GM03348 (cell line): Measurements from ENCODE around the gene ATP6V0B.

Experiments
- DNase-seq: peaks from one replicate; pipeline ENCODE4 v3.0.0; 2012; ENCODE audit warnings: low spot score

ATP6V0B gene

GRCh38 chr1:43974443-43975248 is at the start of gene ATP6V0B:
Gene ATP6V0B (plus strand): TSS chr1:43974960. CDS start chr1:43975041, 81 bp downstream.
- peak; percentile 97 for DNase-seq

- no peak for DNase-seq
Observed at GRCh38 chr1:43925846-43926245, 48.9 kb upstream of the ATP6V0B start.

GRCh38 chr1:43930168-43930948 is 44.4 kb upstream of the ATP6V0B start:
- no peak for DNase-seq

DNA sequence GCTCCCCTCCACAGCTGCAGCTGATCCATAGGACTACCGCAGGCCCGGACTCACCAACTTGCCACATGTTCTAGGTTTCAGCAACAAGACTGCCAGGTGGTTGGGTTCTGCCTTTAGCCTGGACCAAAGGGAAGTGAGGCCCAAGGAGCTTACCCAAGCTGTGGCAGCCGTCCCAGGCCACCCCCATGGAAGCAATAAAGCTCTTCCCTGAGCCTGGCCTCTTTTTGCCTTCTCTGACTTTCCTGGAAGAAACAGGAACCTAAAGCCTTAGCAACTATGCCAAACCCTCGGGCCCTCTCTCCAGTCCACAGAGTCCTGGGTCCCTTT is 43.8 kb upstream of the ATP6V0B start:
- no peak for DNase-seq

DNA sequence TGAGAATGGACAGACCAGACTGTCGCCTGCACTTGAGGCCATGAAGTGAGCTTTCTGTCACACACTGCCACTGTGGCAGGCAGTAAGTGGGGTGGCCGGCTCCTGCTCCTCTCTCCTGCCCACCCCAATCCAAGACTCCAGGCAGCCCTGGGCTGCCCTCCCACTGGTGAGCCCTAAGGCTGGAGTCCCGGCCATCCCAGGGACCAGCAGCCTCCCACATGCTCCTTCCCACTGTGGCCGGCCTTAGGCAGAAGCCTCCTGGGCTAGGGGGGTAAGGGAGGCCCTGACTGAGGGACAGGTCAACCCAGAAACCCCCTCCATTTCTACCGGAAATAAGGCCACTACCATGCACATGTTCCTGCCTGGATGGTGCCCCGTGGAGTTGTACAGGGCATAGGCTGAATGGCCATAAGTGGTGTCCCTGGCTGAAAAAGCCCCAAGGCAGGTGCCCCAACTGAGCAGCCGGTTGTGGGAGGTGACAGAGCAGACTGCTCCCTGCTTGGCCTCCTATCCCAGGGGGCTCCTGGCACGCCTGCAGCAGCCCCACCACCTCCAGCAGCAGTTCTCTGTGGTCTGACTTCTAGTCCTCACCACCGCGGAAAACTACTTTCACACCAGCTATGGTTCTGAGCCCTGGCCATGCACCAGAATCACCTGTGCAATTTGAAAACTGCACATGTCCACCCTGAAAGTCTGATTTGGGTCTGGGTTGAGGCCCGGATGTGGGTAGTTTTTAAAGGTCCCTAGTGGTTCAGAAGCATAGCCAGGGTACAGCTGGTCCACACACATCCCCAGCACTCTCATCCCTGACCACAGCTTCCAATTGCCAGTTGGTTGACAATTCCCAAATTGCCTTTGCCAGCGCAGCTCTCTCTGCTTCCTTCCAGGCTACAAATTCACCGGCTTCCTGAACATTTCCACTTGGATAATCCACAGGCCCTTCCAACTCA is 42.8 kb upstream of the ATP6V0B start:
- no peak for DNase-seq

GRCh38 chr1:43932786-43933385 is 41.9 kb upstream of the ATP6V0B start:
- DNase-seq: peak; percentile 78

DNA sequence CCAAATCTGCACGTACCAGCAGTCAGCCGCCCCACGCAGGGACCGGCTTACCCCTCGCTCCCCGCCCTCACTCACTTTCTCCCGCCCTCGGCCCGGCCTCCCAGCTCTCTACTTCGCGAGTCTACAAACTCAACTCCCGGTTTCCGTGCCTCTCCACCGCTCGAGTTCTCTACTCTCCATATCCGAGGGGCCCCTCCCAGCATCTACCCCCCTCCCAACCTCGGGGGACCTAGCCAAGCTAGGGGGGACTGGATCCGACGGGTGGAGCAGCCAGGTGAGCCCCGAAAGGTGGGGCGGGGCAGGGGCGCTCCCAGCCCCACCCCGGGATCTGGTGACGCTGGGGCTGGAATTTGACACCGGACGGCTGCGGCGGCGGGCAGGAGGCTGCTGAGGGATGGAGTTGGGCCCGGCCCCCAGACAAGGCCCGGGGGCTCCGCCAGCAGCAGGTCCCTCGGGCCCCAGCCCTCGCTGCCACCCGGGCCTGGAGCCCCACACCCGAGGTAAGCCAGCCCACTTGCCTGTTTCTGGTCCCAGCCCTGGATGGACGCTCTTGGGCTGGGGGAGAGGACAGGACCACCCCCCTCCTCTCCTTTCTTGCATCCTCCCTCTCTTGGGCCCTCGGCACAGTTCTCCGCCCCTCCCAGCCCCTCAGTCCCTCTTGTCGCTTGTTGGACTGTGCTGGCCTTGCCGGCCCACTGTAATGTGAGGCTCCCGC is 41.2 kb upstream of the ATP6V0B start, which contains the start of gene ARTN:
TSS of gene ARTN (plus strand) at position 416 of the 715 bp plus-strand sequence. CDS start 1,856 bp downstream, outside the sequence.
- DNase-seq: peak; percentile 50

DNA sequence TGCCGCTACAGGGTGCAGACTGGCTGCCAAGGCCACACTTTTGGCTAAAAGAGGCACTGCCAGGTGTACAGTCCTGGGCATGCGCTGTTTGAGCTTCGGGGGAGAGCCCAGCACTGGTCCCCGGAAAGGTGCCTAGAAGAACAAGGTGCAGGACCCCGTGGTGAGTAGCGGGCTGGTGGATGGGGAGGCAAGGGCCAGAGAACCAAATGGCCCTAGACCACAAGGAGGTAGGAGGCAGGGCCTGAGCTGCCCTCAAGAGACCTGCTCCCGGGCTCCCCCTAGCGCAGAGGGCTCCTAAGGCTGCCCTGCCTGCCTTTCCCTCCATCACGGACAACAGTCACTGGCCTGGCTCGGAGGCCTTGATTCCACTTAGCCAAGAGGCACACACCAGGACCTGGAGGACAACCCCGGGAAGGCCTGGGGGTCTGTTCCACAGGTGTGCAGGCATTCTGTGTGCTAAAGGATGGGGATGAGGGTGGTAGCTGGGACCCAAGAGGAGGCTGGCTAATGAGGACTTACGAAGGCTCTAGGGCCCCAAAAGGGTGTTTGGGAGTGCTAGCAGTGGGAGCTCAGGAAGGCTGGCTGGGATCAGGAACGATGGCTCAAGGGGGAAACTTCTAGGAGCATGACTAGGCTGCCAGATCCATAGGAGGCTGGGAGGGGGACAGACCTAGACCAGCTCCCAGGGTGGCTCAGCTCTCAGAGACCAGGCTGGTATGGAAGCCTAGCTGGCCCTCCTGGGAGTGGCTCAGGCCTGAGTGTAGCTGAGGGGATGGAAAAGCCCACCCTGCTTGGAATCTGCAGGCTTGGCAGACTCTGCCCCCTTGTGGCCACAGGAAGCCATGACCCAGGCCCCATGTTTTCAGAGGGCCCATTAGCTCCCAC is 40.4 kb upstream of the ATP6V0B start:
- DNase-seq: peak; percentile 84

- no peak for DNase-seq
Observed at GRCh38 chr1:43934986-43935324, 39.8 kb upstream of the ATP6V0B start.

GRCh38 chr1:43935711-43936427 is 38.9 kb upstream of the ATP6V0B start:
- no peak for DNase-seq

GRCh38 chr1:43936431-43937151 is 38.2 kb upstream of the ATP6V0B start:
- DNase-seq: peak; percentile 47

DNA sequence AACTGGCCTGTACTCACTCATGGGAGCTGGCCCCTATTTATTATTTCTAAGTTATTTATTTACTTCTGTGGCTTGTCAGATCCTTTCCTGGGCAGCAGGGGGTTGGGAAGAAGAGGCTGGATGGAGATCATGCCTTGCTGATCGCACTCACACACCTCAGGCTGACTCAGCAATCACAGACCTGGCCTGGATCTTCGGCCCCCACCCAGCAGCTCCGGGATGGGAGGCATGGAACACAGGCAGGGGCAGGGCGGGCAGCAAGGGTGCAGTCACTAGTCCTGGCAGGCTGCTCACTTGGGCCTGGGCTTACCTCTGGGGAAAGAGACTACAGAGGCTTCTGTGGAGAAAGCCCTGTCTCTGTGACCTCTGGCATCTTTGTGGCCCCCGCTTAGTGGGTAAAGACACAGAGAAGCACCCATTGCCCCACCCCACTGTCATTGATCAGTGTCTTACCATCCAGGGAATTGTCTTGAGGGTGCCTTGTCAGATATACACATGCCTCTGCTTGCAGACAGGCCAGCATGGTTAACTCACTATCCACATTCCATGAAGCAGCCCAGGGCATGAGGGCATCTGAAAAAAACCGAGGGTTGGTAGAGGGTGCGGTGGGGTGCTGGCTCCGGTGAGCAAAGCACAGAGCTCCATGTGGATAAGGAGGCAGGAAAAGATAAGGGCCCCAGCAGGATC is 37.4 kb upstream of the ATP6V0B start:
- DNase-seq: no peak

DNA sequence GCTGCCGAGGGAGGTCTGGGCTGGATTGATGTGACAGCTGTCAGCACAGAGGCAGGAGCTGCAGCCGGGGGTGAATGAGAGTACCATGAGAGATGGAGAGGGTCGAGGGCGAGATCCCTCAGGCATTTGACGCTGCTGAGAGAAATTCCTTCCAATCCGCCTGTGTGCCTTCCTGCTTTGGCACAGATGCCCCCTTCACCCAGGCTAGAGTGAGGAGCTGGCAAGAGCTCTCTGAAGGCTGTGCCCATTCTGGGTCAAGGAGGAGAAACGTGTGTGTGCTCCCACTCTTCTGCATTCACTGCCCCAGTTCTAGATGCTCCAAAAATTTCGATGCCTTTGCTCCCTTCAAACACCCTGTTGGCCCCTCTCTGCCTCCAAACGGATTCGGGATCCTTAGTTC is 36.4 kb upstream of the ATP6V0B start:
- DNase-seq: no peak

DNA sequence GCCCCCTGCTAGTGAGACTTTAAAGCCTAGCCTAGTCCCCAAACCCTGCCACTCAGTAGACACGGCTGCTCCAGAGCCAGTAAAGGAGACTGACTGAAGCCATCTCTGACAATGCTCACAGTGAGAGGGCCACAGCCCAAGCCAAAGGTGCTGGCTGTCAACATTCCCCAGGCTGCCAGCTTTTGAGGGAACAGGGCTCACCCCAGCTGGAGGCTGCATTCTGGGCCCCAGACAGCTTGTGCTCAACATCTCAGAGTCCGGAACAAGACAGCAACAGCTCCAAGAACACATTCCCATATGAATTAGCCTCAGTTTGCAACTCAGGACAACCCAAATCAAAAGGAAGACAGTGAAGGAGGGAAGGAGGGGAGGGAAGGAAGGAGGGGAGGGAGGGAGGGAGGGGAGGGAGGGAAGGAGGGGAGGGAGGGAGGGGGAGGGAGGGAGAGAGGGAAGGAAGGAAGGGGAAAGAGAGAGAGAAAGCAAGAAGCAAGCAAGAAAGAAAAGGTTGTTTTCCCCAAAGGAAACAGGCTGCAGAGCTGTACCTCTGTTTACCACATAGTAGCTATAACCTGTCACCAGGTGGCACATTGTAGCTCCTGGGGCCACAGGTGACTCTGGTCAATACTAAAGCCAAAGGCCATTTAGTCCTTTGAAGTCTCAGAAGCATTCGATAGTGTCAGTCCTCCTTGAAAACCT is 35.7 kb upstream of the ATP6V0B start:
- no peak for DNase-seq

- DNase-seq: no peak
Observed at GRCh38 chr1:43942411-43942810, 32.3 kb upstream of the ATP6V0B start.

GRCh38 chr1:43944860-43945259 is 29.9 kb upstream of the ATP6V0B start:
- DNase-seq: no peak

DNA sequence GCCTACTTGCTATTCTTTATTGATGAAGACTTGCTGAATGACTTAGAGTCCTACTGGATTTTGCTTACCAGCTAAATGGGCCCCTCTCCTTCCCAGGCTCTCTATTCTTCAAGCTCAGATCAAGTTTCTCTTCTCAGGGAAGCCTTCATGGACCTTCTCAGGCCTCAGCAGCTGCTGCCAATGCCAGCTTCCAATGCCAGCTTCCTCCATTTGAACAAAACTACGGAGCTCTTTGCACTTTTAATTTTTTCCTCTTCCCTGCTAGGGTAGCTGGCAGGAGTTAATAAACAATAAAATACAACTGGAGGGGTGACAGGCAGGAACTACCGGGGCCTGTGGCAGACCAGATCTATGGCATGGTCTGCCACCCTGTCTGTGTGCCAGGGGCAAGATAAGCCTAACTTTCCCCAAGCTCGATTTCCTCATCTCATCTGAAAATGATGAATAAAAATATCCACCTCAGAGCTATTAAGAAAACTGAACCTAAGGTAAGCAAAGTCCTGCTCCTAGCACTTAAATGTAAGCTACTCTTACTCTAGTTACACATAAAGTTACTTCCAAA is 29.0 kb upstream of the ATP6V0B start:
- no peak for DNase-seq
